GM10847 (cell line): ENCODE measurements around the gene TMEM178A.

Source experiments
- POLR2A ChIP-seq: IDR thresholded peaks from 2 replicates; pipeline ENCODE4 v1.6.1; 2011; ENCODE audit not compliant: insufficient read length; ENCODE audit errors: extremely low read depth

Gene TMEM178A

DNA sequence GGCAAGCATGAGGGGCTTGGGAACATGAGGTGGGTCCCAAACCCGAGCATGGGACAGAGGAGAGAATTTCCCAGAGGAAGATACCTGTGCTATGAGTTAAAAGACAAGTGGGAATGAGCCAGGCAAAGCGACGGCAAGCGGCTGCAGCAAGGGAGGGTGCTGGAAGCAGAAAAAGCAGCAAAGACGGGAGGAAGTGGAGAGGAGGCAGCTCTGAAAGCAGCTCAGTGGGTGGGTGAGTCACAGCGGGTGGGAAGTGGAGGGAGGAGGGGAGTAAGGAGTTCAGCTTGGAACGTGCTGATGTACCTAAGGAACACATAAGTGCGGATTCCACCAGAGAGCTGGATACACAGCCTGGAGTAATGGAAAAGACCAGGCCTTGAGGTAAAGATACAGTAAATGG, 71.9 kb downstream of the TMEM178A start:
- no peak for TF ChIP-seq POLR2A

DNA sequence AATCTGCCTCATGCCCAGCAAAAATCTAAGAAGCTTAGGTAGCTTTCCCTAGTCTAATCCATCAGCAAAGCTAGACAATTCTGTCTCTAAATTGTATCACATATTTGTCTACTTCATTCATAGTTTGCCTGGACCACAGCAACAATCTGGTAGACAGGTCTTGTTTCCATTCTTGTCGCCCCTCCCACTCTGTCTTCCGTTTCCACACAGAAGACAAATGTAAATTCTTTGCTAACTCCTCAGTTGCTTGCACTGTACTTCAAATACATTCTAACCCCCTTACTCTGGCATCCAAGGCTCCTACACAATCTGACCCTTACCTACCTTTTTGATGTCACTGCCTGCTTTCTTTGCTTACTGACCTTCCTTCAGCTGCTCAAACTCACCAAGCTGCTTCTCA, 73.2 kb downstream of the TMEM178A start:
- TF ChIP-seq POLR2A, result no peak

DNA sequence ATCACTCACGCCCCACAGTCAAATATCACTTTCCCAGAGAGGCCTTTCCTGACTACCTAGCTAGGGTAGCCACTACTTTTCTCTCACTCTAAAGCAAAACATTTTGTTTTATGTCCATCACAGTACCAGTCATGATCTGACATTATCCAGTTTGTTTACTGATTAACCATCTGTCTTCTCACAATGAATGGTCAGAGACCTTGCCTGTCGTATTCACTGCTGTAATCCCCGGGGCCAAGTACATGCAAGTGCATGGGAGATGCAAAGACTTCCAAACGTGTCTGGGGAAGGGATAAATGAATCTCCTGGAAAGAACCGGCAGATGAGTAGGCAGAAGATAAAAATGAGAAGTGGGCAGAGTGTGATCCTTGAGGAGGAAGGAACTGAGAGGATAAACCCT, 73.7 kb downstream of the TMEM178A start:
- TF ChIP-seq POLR2A, result no peak

DNA sequence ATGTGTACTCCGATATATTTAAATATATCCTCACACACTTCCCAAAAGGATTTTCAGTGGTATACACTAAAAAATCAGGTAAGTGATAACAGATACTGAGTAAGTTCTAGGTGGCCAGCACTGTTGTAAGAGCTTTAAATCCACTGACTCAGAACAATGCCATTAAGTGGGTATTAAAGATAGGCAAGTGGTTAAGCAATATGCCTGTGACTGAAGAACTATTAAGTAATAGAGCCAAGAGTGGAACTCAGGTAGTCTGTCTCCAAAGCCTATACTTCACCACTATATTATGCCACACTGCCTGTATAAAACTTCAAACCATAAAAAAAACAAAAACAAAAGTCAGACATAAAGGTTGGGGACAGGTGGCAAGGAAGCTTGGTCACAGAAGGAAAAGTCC, 76.2 kb downstream of the TMEM178A start:
- no peak for TF ChIP-seq POLR2A

DNA sequence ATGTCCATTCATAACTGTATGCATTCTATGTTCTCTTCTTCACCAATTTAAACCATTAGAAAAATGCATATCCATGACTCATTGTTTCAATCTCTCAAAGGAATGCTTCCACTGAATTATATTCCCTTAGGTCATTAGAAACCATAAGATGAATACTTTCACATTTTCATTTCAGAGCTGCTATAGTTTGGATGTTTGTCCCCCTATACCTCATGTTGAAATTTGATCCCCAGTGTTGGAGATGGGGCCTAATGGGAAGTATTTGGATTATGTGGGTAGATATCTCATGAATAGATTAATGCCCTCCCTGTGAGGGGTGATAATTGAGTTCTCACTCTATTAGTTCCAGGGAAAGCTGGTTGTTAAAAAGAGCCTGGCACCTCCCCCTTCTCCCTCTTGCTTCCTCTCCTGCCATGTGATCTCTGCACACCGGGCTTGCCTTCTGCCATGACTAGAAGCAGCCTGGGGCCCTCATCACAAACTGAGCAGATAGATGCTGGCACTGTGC, 77.6 kb downstream of the TMEM178A start:
- TF ChIP-seq POLR2A, result no peak

DNA sequence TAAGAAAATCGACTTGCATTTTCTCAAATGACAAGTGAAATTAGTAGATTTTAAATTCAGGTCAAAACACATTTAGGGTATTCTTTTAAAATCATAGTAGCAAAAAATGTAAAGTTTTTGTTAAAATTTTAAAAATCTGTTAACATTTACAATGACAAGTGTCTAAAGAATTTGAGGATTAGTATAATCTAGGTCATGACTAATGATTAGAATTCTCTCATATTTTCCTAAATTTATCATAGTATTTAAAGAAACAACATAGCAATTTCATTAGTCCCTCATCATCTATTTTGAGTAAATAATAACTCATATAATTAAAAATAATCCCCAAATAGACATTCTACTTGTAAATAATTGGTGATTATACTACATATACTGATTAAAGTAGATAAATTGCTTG, 89.7 kb downstream of the TMEM178A start:
- TF ChIP-seq POLR2A, result no peak

DNA sequence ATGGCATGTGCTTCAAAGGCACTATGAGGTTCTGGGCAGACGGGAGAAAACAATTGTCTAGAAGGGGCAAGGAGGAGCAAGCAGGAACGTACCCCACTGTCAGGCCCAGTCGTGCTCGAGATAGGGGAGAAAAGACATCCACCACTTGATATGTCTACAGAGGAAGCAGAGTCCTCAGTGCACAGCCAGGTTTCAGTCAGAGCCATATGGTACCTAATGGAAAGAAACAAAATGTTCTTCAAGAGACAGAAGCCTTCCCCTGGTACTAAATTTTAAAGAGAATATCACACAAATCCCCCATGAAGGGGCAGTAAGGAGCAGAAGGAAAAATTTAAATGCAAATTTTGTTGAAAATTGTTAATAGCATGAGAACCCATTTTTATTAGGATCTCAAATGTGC, 91.4 kb downstream of the TMEM178A start:
- TF ChIP-seq POLR2A, result no peak

DNA sequence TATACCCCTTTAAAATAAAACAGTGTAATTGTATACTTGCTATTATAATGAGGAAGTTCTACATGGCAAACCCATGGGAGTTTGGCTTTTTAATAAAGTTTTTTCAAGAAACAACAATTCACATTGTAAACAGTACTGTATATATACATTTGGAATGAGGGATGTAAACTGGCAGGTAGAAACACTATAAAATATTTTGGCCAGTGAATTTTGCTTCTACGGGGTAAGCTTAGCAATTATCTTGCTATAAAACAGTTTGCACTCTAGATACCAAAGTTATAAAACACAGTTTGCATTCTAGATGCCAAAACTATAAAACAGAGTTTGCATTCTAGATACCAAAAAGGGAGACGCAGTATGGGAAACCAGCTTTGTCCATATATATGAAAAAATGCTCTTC, 96.7 kb downstream of the TMEM178A start:
- no peak for TF ChIP-seq POLR2A
